GM21619 (cell line): Measurements from ENCODE around the gene PLXDC2.
"Not testable (repeated sequence)": the region's sequence is repeated elsewhere in the genome, so short reads cannot be mapped to it uniquely, and the experiment has no call there.

Source experiments
- ATAC-seq: cut with Tn5 transposase; IDR thresholded peaks from one replicate; pipeline ENCODE4 v1.9.1; 2021; ENCODE audit not compliant: unreplicated experiment

The PLXDC2 gene

DNA sequence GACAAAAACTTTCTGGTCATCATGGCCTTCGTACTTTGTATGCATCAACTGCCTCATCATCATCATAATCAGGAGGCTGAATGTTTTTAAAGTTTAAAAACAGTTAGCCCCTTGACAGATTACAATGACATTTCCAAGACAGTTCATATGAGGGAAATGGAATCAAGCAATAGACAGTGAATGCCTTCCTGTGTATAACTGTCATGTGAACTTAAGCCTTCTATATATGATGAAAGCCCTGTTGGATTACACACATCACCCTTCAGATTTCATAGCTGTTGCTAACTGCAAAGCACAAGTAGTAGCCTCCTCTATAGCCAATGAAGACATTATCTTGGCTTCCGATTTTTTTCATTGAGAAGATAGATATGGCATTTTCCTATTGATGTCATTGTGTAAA, 154.0 kb downstream of the PLXDC2 start:
- ATAC-seq, result no peak

DNA sequence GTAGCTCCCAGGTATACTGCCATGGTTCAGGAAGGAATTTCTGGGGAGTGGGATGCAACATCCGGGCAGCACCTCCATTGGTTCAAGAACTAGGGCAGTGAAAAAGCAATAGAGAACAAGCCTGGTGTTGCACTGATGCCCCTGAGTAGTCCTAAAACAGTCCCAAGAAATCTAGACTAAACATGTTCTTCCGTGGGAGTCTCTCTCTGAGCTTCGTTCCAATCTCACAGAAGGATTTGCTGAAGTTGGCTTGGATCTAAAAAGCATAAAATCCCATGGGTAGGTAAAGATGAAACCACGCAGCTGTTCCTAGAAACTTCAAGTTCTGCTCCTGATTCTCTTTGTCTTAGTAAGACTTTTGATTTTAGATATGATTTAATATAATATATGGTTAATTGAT, 154.5 kb downstream of the PLXDC2 start:
- ATAC-seq, result no peak

DNA sequence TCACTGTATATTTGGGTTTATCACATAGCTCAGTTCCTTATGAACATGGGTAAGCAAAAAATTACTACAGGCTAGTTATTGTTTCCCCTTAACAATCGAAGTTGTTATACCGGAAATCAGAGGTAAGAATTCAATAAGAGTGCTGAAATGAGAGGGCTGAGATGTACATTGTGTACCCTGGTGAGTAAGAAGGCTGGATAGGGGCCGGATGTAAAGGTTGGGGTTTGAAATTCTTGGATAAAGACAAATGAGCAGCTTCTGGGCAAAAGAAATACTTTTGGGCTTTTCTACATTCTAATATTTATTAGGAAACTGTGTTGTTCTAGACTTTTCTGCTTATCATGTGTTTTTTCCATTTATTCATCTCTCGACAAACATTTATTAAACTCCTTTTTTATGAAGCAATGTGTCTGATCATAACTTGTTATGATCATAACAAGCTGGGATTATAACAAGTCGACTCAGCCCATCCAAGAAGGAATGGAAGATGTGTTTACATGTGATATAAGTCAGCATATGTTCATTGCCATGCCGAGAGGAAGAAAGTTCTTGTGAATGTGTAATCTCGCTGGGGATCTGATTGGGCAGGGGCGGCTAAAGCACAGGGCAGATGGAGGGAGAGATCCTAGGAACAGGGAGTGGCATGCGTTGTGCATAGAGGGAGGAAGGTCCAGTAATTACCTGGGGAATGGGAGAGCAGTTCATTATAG, 155.3 kb downstream of the PLXDC2 start:
- no peak for ATAC-seq

DNA sequence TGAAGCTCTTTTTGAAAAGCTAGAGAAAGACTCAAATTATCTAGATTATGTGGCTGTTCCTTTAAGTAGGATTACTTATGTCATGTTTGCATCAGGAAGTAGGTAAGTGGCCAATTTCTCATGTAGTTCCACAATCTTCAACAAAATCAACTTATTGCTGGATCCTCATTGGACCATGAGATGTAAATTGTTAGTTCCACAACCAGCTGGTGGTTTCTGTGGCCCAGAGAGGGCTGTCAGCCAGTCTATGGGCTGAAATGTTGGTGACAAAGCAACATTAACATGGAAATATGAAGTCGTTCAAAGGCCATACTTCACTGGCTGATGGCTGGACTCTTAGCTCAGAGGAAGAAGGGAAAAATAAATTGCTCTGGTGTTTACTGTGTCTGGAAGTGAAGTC, 157.9 kb downstream of the PLXDC2 start:
- no peak for ATAC-seq

DNA sequence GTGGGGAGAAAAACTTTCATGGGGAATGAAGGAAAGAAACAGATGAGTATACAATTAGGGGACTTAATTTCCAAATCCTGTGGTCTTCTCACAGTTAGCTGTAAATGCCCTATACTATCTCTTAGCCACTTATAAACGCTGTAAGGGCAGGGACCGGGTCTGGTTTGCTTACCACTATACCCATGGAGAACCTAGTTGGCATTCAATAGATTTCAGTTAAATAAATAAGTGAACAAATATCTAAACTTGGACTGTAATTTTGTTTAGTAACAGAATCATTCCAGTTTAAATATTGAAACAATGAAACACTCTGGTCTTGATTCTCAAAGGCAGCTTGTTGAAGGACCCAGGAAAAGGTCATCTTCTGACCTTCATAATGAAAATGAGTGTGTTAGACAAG, 158.3 kb downstream of the PLXDC2 start:
- no peak for ATAC-seq

DNA sequence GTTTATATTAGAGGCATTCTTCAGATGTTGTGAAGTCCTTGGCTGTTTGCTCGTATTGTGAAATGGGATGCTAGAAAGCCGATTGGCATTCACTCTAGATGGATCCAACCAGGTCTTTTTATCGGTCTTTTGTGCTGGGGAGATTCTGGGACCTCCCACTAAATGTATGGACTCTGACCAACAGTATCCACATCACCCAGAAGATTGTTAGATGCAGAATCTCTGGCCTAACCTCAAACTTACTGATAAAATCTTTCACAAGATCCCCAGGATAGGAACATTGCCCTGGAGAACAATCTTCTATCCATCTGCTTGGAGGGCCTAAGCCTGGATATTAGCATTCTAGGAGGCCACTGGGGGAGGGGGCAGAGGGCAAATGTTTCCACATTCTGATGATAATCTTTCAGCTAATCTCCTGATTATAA, 160.9 kb downstream of the PLXDC2 start:
- ATAC-seq, result no peak

DNA sequence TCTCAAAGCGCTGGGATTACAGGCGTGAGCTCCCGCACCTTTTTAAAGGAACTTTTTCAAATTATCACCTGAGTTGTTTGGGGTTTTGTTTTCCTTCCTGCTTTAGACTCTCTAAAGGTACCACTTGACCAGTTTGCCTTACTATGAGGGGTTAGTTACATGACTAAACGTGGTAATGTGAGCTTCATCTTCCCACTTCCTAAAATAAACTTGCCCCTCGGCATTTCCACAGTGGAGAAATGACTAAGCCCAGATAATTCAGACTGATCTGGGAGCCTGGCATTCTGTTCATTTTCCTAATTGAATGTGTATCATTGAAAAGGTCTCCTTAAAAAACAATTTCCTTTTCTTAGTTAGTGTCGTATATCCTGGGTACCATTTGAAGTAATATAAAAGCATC, 163.4 kb downstream of the PLXDC2 start:
- ATAC-seq, result no peak

DNA sequence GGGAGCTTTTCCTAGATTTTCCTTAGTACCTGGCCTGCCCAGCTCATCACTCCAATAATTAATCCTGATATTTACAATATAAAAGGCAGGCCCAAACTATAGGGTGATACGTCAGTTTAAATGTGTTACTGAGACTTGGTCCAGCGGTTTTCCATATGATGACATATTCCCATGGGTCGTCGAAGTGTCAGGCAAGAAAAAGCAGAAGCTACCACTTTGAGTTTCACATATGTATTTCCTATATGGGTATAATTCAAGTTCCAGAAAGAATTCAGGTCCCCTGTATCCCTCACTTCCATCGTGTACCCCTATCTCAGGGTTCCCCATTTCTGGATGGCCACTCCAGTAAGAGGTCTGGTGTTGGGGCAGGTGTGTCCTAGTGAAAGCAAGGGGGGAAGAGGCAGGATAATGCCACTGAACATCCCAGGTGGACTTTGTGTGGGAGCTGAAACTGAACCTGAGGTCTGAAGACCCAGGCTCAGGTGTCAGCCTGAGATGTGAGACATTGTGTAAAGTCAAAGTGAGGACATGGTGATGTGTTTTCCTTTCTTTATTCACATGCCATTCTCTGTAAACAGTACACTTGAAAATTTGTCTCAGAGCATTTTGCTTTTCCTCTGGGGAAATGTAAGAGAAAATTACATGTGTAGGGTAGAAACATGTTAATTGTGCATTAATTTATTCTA, 167.8 kb downstream of the PLXDC2 start:
- ATAC-seq, result no peak

DNA sequence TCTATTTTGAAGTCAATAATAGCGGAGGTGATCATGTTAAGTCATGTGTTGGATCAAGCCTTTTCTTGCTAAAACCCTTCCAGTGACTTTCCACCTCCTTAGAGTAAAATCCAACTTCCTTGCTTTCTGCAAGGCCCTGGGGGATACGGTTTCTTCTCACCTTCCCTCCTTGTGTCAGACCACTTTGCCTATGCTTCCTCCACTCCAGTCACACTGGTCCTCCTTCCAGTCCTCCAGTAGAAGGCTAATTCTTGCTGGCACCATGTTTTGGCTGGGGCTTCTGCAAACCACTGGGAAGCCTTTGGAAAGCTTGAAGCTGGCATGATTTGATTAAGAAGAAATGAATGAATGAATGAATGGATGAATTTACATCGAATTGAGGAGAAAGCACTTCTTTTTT, 169.5 kb downstream of the PLXDC2 start:
- no peak for ATAC-seq

DNA sequence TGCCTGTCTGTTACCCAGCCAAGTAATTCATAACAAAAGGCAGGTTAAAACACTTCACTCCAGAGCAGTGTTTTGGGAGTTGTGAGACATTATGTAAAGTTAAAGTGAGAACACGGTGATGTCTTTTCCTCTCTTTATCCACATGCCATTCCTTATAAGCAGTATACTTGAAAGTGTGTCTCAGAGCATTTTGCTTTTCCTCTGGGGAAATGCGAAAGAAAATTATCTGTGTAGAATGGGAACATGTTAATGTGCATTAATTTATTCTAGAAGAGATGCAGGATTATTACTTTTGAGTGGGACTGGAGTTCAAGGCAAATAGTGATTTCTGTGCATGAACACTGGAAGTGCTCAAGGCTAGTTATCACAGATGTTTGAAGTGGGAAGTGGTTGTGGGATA, 170.4 kb downstream of the PLXDC2 start:
- no peak for ATAC-seq

DNA sequence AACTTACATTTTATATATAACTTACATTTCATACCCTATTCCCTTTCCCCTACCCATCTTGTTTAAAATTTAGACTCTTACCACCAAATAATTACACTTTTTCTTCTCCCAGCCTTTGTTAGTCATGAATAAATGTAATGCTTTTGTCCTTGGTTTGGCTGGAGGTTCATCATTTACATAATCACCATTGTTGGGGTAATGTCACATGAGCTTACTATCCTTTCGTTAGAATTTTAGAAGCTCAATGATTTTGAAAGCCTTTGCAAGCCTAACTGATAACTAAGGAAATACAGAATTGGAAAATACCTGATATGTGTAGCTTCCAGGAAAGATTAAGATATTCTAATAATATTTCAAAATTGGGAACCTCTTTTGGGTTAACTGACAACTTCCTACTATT, 171.7 kb downstream of the PLXDC2 start:
- ATAC-seq, result no peak

DNA sequence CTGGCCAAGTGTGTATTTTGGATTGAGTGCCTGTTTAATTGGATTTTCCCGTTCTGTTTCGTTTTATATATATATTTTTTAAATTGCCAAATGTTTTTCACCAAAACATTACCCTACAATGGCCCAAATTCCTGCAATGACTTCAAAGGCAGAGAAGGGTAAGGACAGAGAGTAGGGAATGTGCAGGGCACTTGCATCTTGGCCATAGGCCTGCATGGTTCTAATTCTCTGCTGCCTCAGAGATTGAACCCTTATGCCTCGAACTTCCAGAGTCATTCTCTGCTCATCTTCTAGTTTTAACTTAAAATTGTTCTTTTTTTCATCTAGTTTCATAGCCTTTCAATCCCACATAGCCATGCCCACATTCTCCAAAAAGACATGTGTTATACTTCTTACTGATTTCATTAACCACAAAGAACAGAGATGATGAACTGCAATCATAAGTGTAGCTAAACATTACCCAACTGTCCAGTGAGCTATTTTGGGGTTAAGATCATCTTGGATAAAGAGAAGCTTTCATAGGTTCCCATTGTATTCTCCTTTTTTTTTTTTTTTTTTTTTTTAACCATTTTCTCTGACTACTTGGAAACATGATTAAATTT, 177.6 kb downstream of the PLXDC2 start:
- no peak for ATAC-seq

DNA sequence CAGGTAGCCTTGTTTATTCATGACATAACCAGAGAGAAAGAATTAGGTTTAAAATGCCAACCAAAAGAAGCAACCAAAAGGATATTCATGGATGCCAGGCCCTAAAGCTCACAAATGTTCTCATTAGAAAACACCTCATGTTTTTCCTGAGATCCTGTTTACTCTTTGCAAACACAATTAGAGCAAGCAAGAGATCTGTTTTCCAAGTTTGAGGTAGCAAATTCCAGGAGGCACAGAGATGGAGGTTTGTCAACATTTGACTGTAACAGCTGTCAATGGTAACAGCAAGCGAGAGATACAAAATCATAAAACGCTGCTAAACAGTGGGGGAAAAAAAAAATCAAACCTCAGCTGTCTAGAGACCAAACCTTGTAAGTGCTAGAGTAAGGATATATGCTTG, 182.2 kb downstream of the PLXDC2 start:
- no peak for ATAC-seq

DNA sequence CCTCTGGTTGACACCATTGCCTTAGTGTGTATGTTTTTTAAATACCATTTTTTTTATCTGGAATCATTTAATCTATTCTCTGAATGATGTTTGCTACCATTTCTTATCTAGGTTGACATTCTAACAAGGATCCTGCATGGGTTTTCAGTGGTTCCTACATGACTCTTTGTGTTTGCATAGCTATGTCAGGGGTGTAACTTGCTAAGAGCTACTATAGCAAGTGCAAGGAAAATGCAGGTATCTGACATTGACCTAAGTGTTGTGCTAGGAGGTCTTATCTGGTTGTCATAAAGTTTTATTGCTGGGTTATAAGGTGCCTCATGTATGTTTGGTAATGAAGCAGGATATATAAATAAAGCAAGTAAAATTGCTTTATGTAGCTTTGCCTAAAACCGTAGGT, 183.2 kb downstream of the PLXDC2 start:
- no peak for ATAC-seq

DNA sequence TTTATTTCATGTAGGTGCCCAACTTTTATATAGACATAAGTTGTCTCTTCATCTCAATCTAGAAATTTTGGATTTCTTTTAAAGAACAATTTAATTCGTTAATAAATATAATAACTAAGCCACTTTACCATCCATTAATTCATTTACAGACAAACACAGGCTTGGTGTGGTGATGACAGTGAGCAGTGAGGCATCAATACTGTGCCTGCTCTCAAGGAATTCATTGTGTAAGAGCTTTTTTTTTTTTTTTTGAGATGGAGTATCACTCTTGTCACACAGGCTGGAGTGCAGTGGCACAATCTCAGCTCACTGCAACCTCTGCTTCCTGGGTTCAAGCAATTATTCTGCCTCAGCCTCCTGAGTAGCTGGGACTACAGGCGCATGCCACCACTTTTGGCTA, 185.8 kb downstream of the PLXDC2 start:
- not testable (repeated sequence) for ATAC-seq

DNA sequence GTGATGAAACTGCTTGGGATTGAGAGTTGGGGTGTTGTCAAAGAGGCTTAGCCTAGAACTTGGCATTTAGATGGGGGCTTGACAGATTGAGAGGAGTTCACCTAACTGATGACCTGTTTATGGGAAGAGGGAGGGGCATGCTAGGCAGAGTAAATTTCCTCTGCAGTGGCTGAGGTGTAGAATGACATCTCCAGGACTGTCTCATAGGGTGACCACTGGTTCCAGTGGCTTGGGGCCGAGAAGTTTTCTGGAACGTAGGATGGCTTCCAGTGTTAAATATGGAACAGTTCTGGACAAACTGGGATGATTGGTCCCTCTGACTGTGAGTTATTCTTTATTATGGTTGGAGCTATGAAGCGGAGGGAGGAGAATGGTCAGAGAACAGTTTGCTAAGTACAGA, 186.4 kb downstream of the PLXDC2 start:
- no peak for ATAC-seq

DNA sequence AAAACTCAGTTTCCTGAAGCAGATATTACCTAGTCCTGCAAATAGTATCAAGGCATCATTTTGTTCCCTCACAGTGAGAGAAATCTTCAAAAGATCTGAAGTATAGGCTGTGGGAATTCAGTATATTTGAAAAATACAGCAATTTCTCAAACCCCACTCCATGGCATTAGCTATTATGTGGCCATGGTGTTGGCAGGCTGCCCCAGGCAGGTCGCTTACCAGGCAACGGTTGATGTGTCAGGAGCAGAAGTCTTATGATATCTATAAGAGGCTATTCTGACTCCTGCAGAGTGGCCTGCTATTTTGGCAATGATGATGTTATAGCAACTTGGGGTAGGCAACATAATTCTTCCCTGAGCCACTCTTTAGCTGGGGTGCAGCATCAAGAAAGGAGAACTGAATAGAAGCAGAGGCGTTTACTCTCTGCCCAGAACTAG, 187.9 kb downstream of the PLXDC2 start:
- peak; percentile 27 for ATAC-seq

DNA sequence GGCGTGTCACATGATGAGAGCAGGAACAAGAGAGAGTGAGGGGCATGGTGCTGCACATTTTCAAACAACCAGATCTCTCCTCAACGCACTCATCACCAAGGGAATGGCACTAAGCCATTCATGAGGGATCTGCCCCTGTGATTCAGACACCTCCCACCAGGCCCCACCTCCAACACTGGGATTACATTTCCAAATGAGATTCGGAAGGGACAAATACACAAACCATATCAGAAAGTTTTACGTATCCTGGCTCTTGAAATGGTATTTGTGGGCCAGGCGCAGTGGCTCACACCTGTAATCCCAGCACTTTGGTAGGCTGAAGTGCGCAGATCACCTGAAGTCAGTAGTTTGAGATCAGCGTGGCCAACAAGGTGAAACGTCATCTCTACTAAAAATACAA, 189.4 kb downstream of the PLXDC2 start:
- ATAC-seq, result no peak

DNA sequence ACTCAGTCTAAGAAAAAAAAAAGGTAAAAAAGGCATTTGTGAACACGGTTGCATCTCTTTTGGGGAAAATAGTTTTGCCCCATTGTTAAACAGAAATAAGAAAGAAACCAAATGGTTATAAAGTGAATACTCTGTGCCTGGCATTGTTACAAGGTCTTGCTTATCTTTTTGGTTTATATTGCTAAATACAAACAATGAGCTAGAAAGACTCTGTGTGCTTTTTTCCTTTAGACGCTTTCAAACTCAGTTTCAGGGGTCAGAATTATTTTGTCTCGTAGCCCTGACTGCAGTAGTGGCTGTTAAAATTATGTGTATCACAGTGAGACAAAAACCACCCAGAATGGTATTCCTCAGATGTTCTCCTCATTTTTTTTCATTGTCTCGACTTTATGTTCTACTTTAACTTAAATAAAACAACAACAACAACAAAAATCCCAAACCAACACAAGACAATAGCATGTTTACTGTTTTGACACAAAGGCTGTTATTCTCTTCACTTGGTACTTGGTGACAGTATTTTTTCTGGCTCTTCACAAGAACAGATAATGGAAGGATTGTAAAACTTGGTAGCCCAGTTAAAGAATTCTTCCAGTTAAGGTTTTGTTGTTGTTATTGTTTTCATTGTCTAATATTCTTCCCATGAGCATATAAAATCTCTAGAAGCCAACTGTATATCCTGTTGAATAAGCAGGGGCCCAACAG, 190.1 kb downstream of the PLXDC2 start:
- ATAC-seq, result no peak

DNA sequence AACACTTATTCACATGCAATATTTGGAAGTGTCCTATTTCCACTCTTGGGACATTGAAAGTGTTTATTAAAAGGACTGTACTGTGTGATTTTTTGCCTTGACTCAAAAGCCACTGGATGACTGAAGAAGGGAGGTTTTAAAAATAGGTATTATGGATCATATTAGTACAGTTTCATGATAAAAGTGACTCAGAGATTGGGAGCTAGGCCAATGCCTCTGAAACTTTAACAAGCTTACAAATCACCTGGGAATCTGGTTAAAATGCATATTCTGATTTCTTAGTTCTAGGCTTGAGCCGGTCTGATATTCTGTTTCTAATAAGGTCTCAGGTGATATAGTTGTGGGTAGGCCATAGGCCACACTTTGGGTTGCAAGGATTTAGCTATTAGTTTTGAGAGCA, 191.2 kb downstream of the PLXDC2 start:
- ATAC-seq, result no peak

DNA sequence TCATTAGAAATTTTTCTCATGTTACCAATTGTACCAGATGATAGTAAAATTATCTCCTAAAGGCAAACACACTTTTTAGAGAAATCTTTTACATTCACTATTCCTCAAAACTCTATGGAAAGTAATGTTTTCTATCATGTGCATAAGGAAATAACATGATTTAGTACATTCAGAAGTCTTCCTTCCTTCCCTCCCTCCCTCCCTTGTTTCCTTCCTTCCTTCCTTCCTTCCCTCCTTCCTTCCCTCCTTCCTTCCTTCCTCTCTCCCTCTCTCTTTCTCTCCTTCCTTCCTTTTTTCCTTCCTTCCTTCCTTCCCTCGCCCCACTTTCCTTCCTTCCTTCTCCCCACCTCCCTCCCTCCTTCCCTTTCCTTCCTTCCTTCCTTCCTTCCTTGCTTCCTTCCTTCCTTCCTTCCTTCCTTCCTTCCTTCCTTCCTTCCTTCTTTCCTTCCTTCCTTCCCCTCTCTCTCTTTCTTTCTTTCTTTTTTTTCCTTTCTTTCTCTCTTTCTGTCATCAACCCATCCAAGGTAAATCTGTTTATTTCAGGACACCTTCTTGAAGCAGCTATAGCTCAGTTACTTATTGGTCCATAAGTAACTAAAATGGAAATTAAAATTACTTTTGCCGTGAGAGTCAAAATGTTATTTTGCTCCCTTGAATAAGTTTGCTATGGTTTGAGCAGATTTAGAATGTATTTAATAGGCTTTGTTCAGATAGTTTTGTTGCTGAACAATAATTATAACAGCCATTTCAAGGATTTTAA, 197.9 kb downstream of the PLXDC2 start:
- no peak for ATAC-seq
